Measurements from ENCODE around the gene CCDC194.
A peak's percentile ranks its signal among the peaks of the same experiment; 100 is the strongest.

CCDC194 gene

DNA sequence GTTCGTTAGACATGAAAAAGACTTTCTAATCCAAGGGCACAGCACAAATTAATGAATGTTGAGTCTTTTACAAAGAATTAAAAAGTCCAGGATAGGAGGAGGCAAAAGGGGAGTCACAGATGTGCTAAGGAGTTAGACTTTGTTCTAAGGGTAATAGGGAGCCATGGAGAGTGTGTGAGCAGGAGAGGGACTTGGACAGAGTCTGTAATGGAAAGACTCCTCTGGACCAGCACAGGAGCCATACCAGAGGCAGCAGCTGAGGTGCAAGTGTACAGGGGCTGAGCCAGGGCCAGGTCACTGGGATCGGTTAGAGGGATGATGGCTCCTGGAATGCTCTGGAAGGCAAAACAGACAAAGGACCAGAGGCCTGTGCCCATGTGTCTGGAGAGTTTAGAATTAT lies 46.1 kb downstream of the CCDC194 start:
- Histone ChIP-seq H2BK12ac (ENCODE audit: low read length) (no peak overlapping the region), H2AFZ (ENCODE audit: insufficient read depth, low read length, poor library complexity) (no peak overlapping the region), H3K18ac (ENCODE audit: low read length) (no peak overlapping the region), H3K79me1 (ENCODE audit: low read length) (no peaks in the 10 kb centered on the region), H3K27ac (ENCODE audit: low read depth, low read length) (no peak overlapping the region), H2BK5ac (ENCODE audit: low read depth, low read length, poor library complexity) (no peak overlapping the region), H3K4me3 (ENCODE audit: low read depth, low read length) (no peak overlapping the region), H3K79me2 (ENCODE audit: control insufficient read depth, insufficient read depth, low read length, poor library complexity) (no peaks in the 10 kb centered on the region), H3K27me3 (ENCODE audit: insufficient read depth, low read length) (no peaks in the 10 kb centered on the region), H3K4me1 (ENCODE audit: control insufficient read depth in 1 of 2, insufficient read depth in 2 of 2, low read length in 2 of 2) (peaks cover 0 to 2% of the 10 kb centered on the region in 2 experiments), H4K91ac (ENCODE audit: low read depth, low read length) (no peak overlapping the region), H3K36me3 (ENCODE audit: control insufficient read depth in 1 of 2, insufficient read depth in 2 of 2, low read length in 2 of 2) (no peaks in the 10 kb centered on the region), H4K8ac (ENCODE audit: low read depth, low read length) (no peak overlapping the region), H3K9ac (ENCODE audit: low read length) (no peak overlapping the region), H2BK120ac (ENCODE audit: insufficient read depth, low read length, poor library complexity) (no peak overlapping the region), H3K9me3 (ENCODE audit: insufficient read depth, low read depth, low read length) (peaks cover 2% of the 10 kb centered on the region), H4K12ac (ENCODE audit: low read depth, low read length) (no peak overlapping the region), H3K4ac (ENCODE audit: low read depth, low read length) (no peak overlapping the region), H3K23ac (ENCODE audit: low read length) (no peak overlapping the region), H3K14ac (ENCODE audit: low read length) (no peak overlapping the region), H2AK5ac (ENCODE audit: low read length) (no peak overlapping the region), H3K4me2 (ENCODE audit: low read length) (no peak overlapping the region)
- no peak for DNase-seq
- WGBS (ENCODE audit: extremely low coverage, insufficient coverage, insufficient read length), result no CpG with 5 or more reads among the region's 2 CpGs

GRCh38 chr19:17347361-17347760 lies 46.6 kb downstream of the CCDC194 start:
- no peak overlapping the region for H2BK12ac ChIP-seq (ENCODE audit: low read length)
- no peaks in the 10 kb centered on the region for H3K79me1 ChIP-seq (ENCODE audit: low read length)
- no peak overlapping the region for H2AFZ ChIP-seq (ENCODE audit: insufficient read depth, low read length, poor library complexity)
- no peak overlapping the region for H3K4me2 ChIP-seq (ENCODE audit: low read length)
- H4K8ac ChIP-seq (ENCODE audit: low read depth, low read length), result no peak overlapping the region
- peaks cover 2% of the 10 kb centered on the region for H3K9me3 ChIP-seq (ENCODE audit: insufficient read depth, low read depth, low read length)
- H4K91ac ChIP-seq (ENCODE audit: low read depth, low read length), result no peak overlapping the region
- no peaks in the 10 kb centered on the region for H3K27me3 ChIP-seq (ENCODE audit: insufficient read depth, low read length)
- WGBS (ENCODE audit: extremely low coverage, insufficient coverage, insufficient read length), result no CpG with 5 or more reads among the region's 6 CpGs
- H3K4me1 ChIP-seq (ENCODE audit: control insufficient read depth in 1 of 2, insufficient read depth in 2 of 2, low read length in 2 of 2), result peaks cover 0 to 2% of the 10 kb centered on the region in 2 experiments
- DNase-seq, result no peak
- no peak overlapping the region for H3K4me3 ChIP-seq (ENCODE audit: low read depth, low read length)
- H3K9ac ChIP-seq (ENCODE audit: low read length), result no peak overlapping the region
- no peaks in the 10 kb centered on the region for H3K79me2 ChIP-seq (ENCODE audit: control insufficient read depth, insufficient read depth, low read length, poor library complexity)
- no peak overlapping the region for H3K18ac ChIP-seq (ENCODE audit: low read length)
- H3K27ac ChIP-seq (ENCODE audit: low read depth, low read length), result no peak overlapping the region
- H2BK5ac ChIP-seq (ENCODE audit: low read depth, low read length, poor library complexity), result no peak overlapping the region
- no peak overlapping the region for H2BK120ac ChIP-seq (ENCODE audit: insufficient read depth, low read length, poor library complexity)
- no peak overlapping the region for H3K14ac ChIP-seq (ENCODE audit: low read length)
- no peak overlapping the region for H3K4ac ChIP-seq (ENCODE audit: low read depth, low read length)
- H3K36me3 ChIP-seq (ENCODE audit: control insufficient read depth in 1 of 2, insufficient read depth in 2 of 2, low read length in 2 of 2), result no peaks in the 10 kb centered on the region
- no peak overlapping the region for H4K12ac ChIP-seq (ENCODE audit: low read depth, low read length)
- no peak overlapping the region for H3K23ac ChIP-seq (ENCODE audit: low read length)
- H2AK5ac ChIP-seq (ENCODE audit: low read length), result no peak overlapping the region

DNA sequence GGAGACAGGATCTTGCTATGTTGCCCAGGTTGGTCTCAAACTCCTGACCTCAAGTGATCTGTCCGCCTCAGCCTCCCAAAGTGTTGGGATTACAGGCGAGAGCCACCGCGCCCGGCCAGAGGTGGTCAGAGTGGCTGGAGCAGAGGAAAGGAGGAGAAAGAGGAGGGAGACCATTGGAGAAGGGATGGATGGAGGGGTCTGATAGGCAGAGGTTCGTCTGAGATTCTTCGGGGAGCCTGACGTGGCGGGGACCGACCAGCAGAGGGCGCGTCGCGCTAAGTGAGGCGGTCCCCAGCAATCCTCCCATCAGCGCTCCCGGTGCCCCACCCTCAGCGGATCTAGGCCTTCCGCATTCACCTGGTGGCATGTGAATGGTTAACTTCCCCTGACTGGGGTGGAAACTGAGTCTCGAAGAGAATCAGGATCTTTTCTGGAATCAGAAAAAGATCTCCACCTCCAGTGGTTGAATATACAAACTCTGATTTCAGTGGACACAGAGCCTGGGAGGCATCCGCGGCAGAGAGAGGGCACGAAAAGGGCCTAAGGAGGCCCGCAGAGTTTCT lies 47.8 kb downstream of the CCDC194 start:
- peak; percentile 37 to 76 for DNase-seq
- H3K27me3 ChIP-seq (ENCODE audit: insufficient read depth, low read length), result no peaks in the 10 kb centered on the region

DNA sequence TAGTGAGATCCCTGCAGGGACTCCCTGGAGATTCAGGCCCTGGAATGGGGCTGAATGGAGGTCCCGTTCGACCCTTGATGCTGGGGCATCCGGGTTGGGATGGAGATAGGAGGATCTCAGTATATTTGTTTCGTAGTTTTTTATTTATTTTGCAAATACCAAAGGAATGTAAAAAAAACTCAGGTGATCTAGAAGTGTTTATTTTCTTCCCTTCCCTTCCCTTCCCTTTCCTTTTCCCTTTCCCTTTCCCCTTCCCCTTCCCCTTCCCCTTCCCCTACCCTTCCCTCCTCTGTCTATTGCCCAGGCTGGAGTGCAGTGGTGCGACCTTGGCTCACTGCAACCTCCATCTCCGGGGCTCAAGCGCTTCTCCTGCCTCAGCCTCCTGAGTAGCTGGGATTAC lies 52.2 kb downstream of the CCDC194 start:
- H3K79me1 ChIP-seq (ENCODE audit: low read length), result peaks cover 7% of the 10 kb centered on the region
- no peak for DNase-seq
- no peak overlapping the region for H3K27ac ChIP-seq (ENCODE audit: low read depth, low read length)
- no peak overlapping the region for H2BK120ac ChIP-seq (ENCODE audit: insufficient read depth, low read length, poor library complexity)
- H3K14ac ChIP-seq (ENCODE audit: low read length), result no peak overlapping the region
- H4K8ac ChIP-seq (ENCODE audit: low read depth, low read length), result no peak overlapping the region
- peaks cover 8 to 10% of the 10 kb centered on the region in 2 experiments for H3K4me1 ChIP-seq (ENCODE audit: control insufficient read depth in 1 of 2, insufficient read depth in 2 of 2, low read length in 2 of 2)
- no CpG with 5 or more reads among the region's 7 CpGs for WGBS (ENCODE audit: extremely low coverage, insufficient coverage, insufficient read length)
- no peak overlapping the region for H2BK12ac ChIP-seq (ENCODE audit: low read length)
- H3K27me3 ChIP-seq (ENCODE audit: insufficient read depth, low read length), result no peaks in the 10 kb centered on the region
- peaks cover 2% of the 10 kb centered on the region for H3K79me2 ChIP-seq (ENCODE audit: control insufficient read depth, insufficient read depth, low read length, poor library complexity)
- H2AFZ ChIP-seq (ENCODE audit: insufficient read depth, low read length, poor library complexity), result no peak overlapping the region
- no peak overlapping the region for H3K4me3 ChIP-seq (ENCODE audit: low read depth, low read length)
- no peak overlapping the region for H4K12ac ChIP-seq (ENCODE audit: low read depth, low read length)
- no peak overlapping the region for H3K4me2 ChIP-seq (ENCODE audit: low read length)
- no peak overlapping the region for H2AK5ac ChIP-seq (ENCODE audit: low read length)
- no peak overlapping the region for H2BK5ac ChIP-seq (ENCODE audit: low read depth, low read length, poor library complexity)
- no peak overlapping the region for H3K18ac ChIP-seq (ENCODE audit: low read length)
- no peak overlapping the region for H4K91ac ChIP-seq (ENCODE audit: low read depth, low read length)
- peaks cover 4 to 5% of the 10 kb centered on the region in 2 experiments for H3K36me3 ChIP-seq (ENCODE audit: control insufficient read depth in 1 of 2, insufficient read depth in 2 of 2, low read length in 2 of 2)
- no peak overlapping the region for H3K23ac ChIP-seq (ENCODE audit: low read length)
- H3K4ac ChIP-seq (ENCODE audit: low read depth, low read length), result no peak overlapping the region
- H3K9ac ChIP-seq (ENCODE audit: low read length), result no peak overlapping the region
- H3K9me3 ChIP-seq (ENCODE audit: insufficient read depth, low read depth, low read length), result no peaks in the 10 kb centered on the region

More for the DNA sequence above, 47.8 kb downstream of the CCDC194 start:
- peaks cover 3 to 4% of the 10 kb centered on the region in 2 experiments for H3K36me3 ChIP-seq (ENCODE audit: control insufficient read depth in 1 of 2, insufficient read depth in 2 of 2, low read length in 2 of 2)
- no peak overlapping the region for H3K23ac ChIP-seq (ENCODE audit: low read length)
- no peak overlapping the region for H2BK120ac ChIP-seq (ENCODE audit: insufficient read depth, low read length, poor library complexity)
- no peak overlapping the region for H2BK12ac ChIP-seq (ENCODE audit: low read length)
- no peak overlapping the region for H2BK5ac ChIP-seq (ENCODE audit: low read depth, low read length, poor library complexity)
- no peak overlapping the region for H3K18ac ChIP-seq (ENCODE audit: low read length)
- H3K4ac ChIP-seq (ENCODE audit: low read depth, low read length), result no peak overlapping the region
- H3K14ac ChIP-seq (ENCODE audit: low read length), result no peak overlapping the region
- no peak overlapping the region for H2AK5ac ChIP-seq (ENCODE audit: low read length)
- no CpG with 5 or more reads among the region's 24 CpGs for WGBS (ENCODE audit: extremely low coverage, insufficient coverage, insufficient read length)
- no peak overlapping the region for H3K9ac ChIP-seq (ENCODE audit: low read length)
- H2AFZ ChIP-seq (ENCODE audit: insufficient read depth, low read length, poor library complexity), result no peak overlapping the region
- H3K27ac ChIP-seq (ENCODE audit: low read depth, low read length), result no peak overlapping the region
- no peaks in the 10 kb centered on the region for H3K9me3 ChIP-seq (ENCODE audit: insufficient read depth, low read depth, low read length)
- peaks cover 0 to 2% of the 10 kb centered on the region in 2 experiments for H3K4me1 ChIP-seq (ENCODE audit: control insufficient read depth in 1 of 2, insufficient read depth in 2 of 2, low read length in 2 of 2)
- no peak overlapping the region for H4K8ac ChIP-seq (ENCODE audit: low read depth, low read length)
- H3K4me3 ChIP-seq (ENCODE audit: low read depth, low read length), result no peak overlapping the region
- no peak overlapping the region for H3K4me2 ChIP-seq (ENCODE audit: low read length)
- H3K79me2 ChIP-seq (ENCODE audit: control insufficient read depth, insufficient read depth, low read length, poor library complexity), result no peaks in the 10 kb centered on the region
- H4K12ac ChIP-seq (ENCODE audit: low read depth, low read length), result no peak overlapping the region
- H4K91ac ChIP-seq (ENCODE audit: low read depth, low read length), result no peak overlapping the region
- H3K79me1 ChIP-seq (ENCODE audit: low read length), result no peaks in the 10 kb centered on the region

Measured in trophoblast cell (in vitro differentiated cells and primary cell).